GM23248 (cell line): ENCODE measurements around the gene LHCGR.

Experiments used
- EZH2 ChIP-seq: fragments of 200-600 bp; sonication (generic); IDR thresholded peaks from 2 replicates; pipeline ENCODE4 v1.6.1; 2018; ENCODE audit warnings: antibody characterized with exemption, mild to moderate bottlenecking; ENCODE audit not compliant: insufficient read depth, poor library complexity, severe bottlenecking
- EZH2phosphoT487 ChIP-seq: fragments of 200-600 bp; sonication (generic); IDR thresholded peaks from 2 replicates; pipeline ENCODE4 v1.6.1; 2018; ENCODE audit warnings: antibody characterized with exemption, moderate library complexity, mild to moderate bottlenecking, low read depth; ENCODE audit not compliant: insufficient read depth

- TF ChIP-seq EZH2phosphoT487 (no peak), EZH2 (no peak)
These were observed 44.1 kb upstream of the LHCGR start for GRCh38 chr2:48799601-48800000.
